ENCODE measurements around the gene FAM149B1.
"Not testable (repeated sequence)": the region's sequence is repeated elsewhere in the genome, so short reads cannot be mapped to it uniquely, and the experiment has no call there.

Gene FAM149B1
- total RNA-seq, result 13.7 to 22.8 reads per million in 2 donors

GRCh38 chr10:73167783-73168464, at the start of gene FAM149B1, which contains the start of gene ECD:
Gene FAM149B1 (plus strand): TSS chr10:73168119. CDS start chr10:73168340, 221 bp downstream.
Gene ECD (minus strand): TSS chr10:73168008. CDS start chr10:73163937, 4,071 bp downstream.
- peak; percentile 81 to 95 (median 88) for DNase-seq

- no peak for DNase-seq
Observed at GRCh38 chr10:73119457-73119856, 48.5 kb upstream of the FAM149B1 start.

- DNase-seq, result no peak
Observed at GRCh38 chr10:73119952-73120351, 48.0 kb upstream of the FAM149B1 start.

GRCh38 chr10:73126343-73126742, 41.6 kb upstream of the FAM149B1 start:
- no peak for DNase-seq

- no peak for DNase-seq
Observed at GRCh38 chr10:73131301-73131700, 36.6 kb upstream of the FAM149B1 start.

- no peak for DNase-seq
Observed at GRCh38 chr10:73131913-73132686, 35.8 kb upstream of the FAM149B1 start.

GRCh38 chr10:73134727-73135126, 33.2 kb upstream of the FAM149B1 start:
- DNase-seq, result no peak

GRCh38 chr10:73136627-73137026, 31.3 kb upstream of the FAM149B1 start:
- no peak for DNase-seq

GRCh38 chr10:73139251-73139650, 28.7 kb upstream of the FAM149B1 start:
- DNase-seq, result no peak

- DNase-seq, result no peak
Observed at GRCh38 chr10:73141603-73142002, 26.3 kb upstream of the FAM149B1 start.

GRCh38 chr10:73150633-73151413, 17.1 kb upstream of the FAM149B1 start:
- not testable (repeated sequence) for DNase-seq

GRCh38 chr10:73152009-73152408, 15.9 kb upstream of the FAM149B1 start:
- DNase-seq, result no peak

- DNase-seq, result no peak
Observed at GRCh38 chr10:73156054-73156453, 11.9 kb upstream of the FAM149B1 start.

GRCh38 chr10:73159038-73159648, 8.8 kb upstream of the FAM149B1 start:
- peak in 4 of 5 experiments; percentile 23 to 47 (median 31) for DNase-seq

GRCh38 chr10:73161079-73161478, 6.8 kb upstream of the FAM149B1 start:
- no peak for DNase-seq

- DNase-seq, result no peak
Observed at GRCh38 chr10:73161662-73162061, 6.3 kb upstream of the FAM149B1 start.

- DNase-seq, result no peak
Observed at GRCh38 chr10:73163096-73163495, 4.8 kb upstream of the FAM149B1 start.

GRCh38 chr10:73166972-73167371, 947 bp upstream of the FAM149B1 start:
- DNase-seq, result no peak

- DNase-seq, result no peak
Observed at GRCh38 chr10:73167458-73167782, 499 bp upstream of the FAM149B1 start.

- no peak for DNase-seq
Observed at GRCh38 chr10:73168465-73168803, 515 bp downstream of the FAM149B1 start.

- DNase-seq, result no peak
Observed at GRCh38 chr10:73169320-73169719, 1.4 kb downstream of the FAM149B1 start.

- no peak for DNase-seq
Observed at GRCh38 chr10:73172867-73173266, 4.9 kb downstream of the FAM149B1 start.
